SJCRH30 (cell line): Measurements from ENCODE around the gene CXCR6. TPM values are rescaled to one million over a fixed set of nuclear protein-coding genes. Genes with fewer than 3 reads are reported as not detected.

Experiments
- DNase-seq, 2 experiments: peaks; one replicate each; pipeline ENCODE4 v3.0.0-alpha.2; 2015 to 2020
- H3K27ac ChIP-seq: fragments of 250-450 bp; sonication (Bioruptor Pico); 2 replicates; pipeline ENCODE4 v1.5.1; 2020; ENCODE audit warnings: mild to moderate bottlenecking, moderate library complexity
- H3K27me3 ChIP-seq: fragments of 250-450 bp; sonication (Bioruptor Pico); 2 replicates; pipeline ENCODE4 v1.5.1; 2020; ENCODE audit warnings: mild to moderate bottlenecking, moderate library complexity
- H3K36me3 ChIP-seq: fragments of 250-450 bp; sonication (Bioruptor Pico); 2 replicates; pipeline ENCODE4 v1.5.1; 2020; ENCODE audit warnings: mild to moderate bottlenecking, moderate library complexity
- H3K4me1 ChIP-seq: fragments of 250-450 bp; sonication (Bioruptor Pico); 2 replicates; pipeline ENCODE4 v1.5.1; 2020; ENCODE audit warnings: mild to moderate bottlenecking, moderate library complexity
- H3K4me3 ChIP-seq: fragments of 250-450 bp; sonication (Bioruptor Pico); 2 replicates; pipeline ENCODE4 v1.5.1; 2020; ENCODE audit warnings: mild to moderate bottlenecking, moderate library complexity
- H3K9me3 ChIP-seq: fragments of 250-450 bp; sonication (Bioruptor Pico); replicated peaks from 2 replicates; pipeline ENCODE4 v1.5.1; 2020; ENCODE audit warnings: mild to moderate bottlenecking, moderate library complexity
- total RNA-seq: library from RNA; depleted of rRNA; stranded (reverse); fragments of >200 nt; shearing (Covaris generic); gene quantifications from 2 replicates; pipeline ENCODE4 v1.2.3, GENCODE V29; 2014

CXCR6 gene
- total RNA-seq, 1 experiment from 2014 or later, result not detected

- no peak overlapping the region for H3K4me3 ChIP-seq
- no peaks in the 10 kb centered on the region for H3K27me3 ChIP-seq
- H3K36me3 ChIP-seq, result no peaks in the 10 kb centered on the region
- H3K4me1 ChIP-seq, result no peaks in the 10 kb centered on the region
- no peak for DNase-seq
- no peak overlapping the region for H3K27ac ChIP-seq
- H3K9me3 ChIP-seq, result no peaks in the 10 kb centered on the region
Measured at GRCh38 chr3:45950131-45950530, 6.9 kb downstream of the CXCR6 start.

- H3K36me3 ChIP-seq, result no peaks in the 10 kb centered on the region
- no peak overlapping the region for H3K4me3 ChIP-seq
- no peak for DNase-seq
- H3K27ac ChIP-seq, result no peak overlapping the region
- H3K4me1 ChIP-seq, result no peaks in the 10 kb centered on the region
- H3K9me3 ChIP-seq, result no peaks in the 10 kb centered on the region
- H3K27me3 ChIP-seq, result no peaks in the 10 kb centered on the region
Measured at GRCh38 chr3:45950686-45951600, 7.7 kb downstream of the CXCR6 start.

DNA sequence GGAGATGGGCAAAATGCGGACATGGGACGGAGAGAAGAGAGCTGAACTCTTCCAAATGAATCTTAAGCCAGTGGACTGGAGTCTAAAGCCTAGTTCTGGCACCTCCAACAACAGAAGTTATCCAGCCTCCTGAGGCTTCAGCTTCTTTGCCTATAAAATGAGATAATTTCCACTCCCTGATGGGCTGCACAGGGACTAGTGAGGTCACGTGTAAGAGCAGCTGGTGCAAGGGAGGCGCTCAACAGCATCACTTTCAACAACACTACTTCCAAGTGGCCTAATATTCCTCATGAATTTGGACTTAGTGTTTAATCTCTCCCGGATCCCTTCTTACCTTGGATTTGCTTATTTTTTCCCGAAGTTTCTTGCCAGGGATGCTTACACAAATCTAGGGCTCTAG lies 8.7 kb downstream of the CXCR6 start:
- H3K36me3 ChIP-seq, result no peaks in the 10 kb centered on the region
- H3K9me3 ChIP-seq, result no peaks in the 10 kb centered on the region
- H3K4me3 ChIP-seq, result no peak overlapping the region
- H3K4me1 ChIP-seq, result no peaks in the 10 kb centered on the region
- no peak overlapping the region for H3K27ac ChIP-seq
- DNase-seq, result no peak
- H3K27me3 ChIP-seq, result no peaks in the 10 kb centered on the region

DNA sequence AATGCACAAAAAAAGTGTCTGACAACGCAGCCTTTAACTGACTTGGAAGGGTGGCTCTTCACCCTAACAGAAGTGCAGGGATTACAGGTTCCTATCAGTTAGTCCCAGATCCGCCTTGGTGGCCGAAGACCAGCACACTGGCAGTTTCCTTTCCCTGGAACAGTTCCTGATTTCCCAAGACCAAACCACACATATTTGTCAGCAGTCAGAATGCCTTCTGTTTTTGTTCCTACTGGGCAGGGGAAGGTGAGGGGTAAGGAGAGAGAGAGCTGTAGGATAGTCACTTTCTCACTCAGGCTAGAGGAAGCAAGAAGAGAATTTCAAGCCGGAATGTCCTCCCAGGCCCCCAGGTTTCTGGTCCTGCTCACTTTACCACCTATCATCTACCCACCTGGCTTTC lies 9.2 kb downstream of the CXCR6 start:
- DNase-seq, result no peak

GRCh38 chr3:45953536-45953935 lies 10.3 kb downstream of the CXCR6 start:
- no peaks in the 10 kb centered on the region for H3K36me3 ChIP-seq
- no peaks in the 10 kb centered on the region for H3K9me3 ChIP-seq
- no peak for DNase-seq
- no peak overlapping the region for H3K4me3 ChIP-seq
- H3K27ac ChIP-seq, result no peak overlapping the region
- H3K4me1 ChIP-seq, result no peaks in the 10 kb centered on the region
- H3K27me3 ChIP-seq, result no peaks in the 10 kb centered on the region

More for the DNA sequence above, 9.2 kb downstream of the CXCR6 start:
- no peak overlapping the region for H3K27ac ChIP-seq
- H3K4me3 ChIP-seq, result no peak overlapping the region
- H3K9me3 ChIP-seq, result no peaks in the 10 kb centered on the region
- no peaks in the 10 kb centered on the region for H3K4me1 ChIP-seq
- no peaks in the 10 kb centered on the region for H3K27me3 ChIP-seq
- H3K36me3 ChIP-seq, result no peaks in the 10 kb centered on the region

DNA sequence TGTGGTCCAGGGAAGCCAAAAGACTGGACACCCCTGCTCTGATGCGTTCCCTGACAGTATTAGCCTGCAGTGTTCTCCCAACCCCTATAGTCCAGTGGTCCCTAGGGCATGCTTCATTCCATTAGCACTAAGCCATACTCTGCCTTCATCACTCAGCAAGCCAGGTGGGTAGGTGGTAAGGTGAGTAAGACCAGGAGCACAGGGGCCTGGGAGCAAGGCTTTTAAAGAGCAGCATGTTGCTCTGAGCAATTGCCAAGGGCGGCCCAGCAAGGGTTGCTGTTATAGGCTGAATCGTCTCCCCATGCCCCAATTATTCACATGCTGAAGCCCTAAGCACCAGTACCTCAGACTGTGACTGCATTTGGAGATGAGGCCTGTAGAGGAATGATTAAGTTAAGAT lies 11.0 kb downstream of the CXCR6 start:
- Histone ChIP-seq H3K27me3 (no peaks in the 10 kb centered on the region), H3K27ac (no peak overlapping the region), H3K4me3 (no peak overlapping the region), H3K36me3 (no peaks in the 10 kb centered on the region), H3K4me1 (no peaks in the 10 kb centered on the region), H3K9me3 (no peaks in the 10 kb centered on the region)
- DNase-seq, result no peak

DNA sequence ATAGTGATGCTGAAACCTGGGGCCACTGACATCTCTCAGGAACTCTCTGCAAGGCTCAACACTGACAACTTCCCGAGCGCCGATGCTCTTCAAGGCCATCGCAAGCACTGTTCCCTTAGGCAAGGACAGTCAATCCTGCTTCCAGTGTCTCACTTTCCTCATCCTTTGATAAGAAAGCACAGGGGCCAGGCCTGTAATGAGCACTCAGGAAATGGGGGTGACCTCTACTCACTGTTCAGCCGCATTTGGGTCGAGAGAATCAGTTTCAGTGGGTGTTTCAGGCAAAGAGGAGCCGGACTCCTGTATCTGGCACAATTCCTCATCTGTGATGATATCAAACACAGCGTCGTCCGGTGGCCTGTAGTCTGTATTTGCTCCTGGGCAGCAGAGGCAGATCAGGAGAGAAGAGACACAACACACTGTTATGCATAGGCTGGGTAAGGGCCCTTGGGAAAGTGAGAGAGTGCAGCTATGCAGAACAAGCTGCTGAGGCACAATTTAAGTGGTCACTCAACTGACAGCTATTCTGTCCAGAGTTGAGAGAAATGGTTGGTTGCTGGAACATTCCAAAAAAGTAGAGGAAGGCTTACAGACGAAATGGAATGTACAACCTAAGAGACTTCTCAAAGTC lies 11.9 kb downstream of the CXCR6 start:
- Histone ChIP-seq H3K4me1 (no peaks in the 10 kb centered on the region), H3K36me3 (no peaks in the 10 kb centered on the region), H3K4me3 (no peak overlapping the region), H3K9me3 (no peaks in the 10 kb centered on the region), H3K27me3 (no peaks in the 10 kb centered on the region), H3K27ac (no peak overlapping the region)
- DNase-seq, result no peak

- H3K4me3 ChIP-seq, result no peak overlapping the region
- H3K27me3 ChIP-seq, result no peaks in the 10 kb centered on the region
- DNase-seq, result no peak
- no peaks in the 10 kb centered on the region for H3K36me3 ChIP-seq
- no peaks in the 10 kb centered on the region for H3K9me3 ChIP-seq
- H3K27ac ChIP-seq, result no peak overlapping the region
- no peaks in the 10 kb centered on the region for H3K4me1 ChIP-seq
Measured at GRCh38 chr3:45955706-45956105, 12.4 kb downstream of the CXCR6 start.

DNA sequence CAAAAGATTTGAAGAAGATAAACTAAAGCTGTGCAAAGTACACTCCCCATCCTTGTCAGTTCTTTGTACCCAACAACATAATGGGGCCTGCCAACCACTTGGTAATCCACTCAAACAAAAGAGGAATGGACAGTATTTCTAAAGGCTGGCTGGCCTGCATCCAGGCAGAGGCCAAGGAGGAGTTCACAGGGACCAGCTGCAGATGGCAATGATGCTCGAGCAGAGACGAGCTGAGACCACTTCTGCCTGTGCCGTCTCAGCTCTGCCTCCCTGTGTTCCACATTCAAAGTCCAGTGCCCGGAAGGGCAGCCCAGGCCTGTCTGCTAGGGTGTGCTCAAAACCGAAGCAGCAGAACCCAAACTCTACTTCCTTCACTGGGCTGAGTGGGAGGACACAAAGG lies 14.3 kb downstream of the CXCR6 start:
- Histone ChIP-seq H3K9me3 (no peaks in the 10 kb centered on the region), H3K4me3 (no peak overlapping the region), H3K27me3 (no peaks in the 10 kb centered on the region), H3K4me1 (no peaks in the 10 kb centered on the region), H3K36me3 (peaks cover 2% of the 10 kb centered on the region; the same call in 1 of the 2 replicates), H3K27ac (no peak overlapping the region)
- DNase-seq, result no peak

DNA sequence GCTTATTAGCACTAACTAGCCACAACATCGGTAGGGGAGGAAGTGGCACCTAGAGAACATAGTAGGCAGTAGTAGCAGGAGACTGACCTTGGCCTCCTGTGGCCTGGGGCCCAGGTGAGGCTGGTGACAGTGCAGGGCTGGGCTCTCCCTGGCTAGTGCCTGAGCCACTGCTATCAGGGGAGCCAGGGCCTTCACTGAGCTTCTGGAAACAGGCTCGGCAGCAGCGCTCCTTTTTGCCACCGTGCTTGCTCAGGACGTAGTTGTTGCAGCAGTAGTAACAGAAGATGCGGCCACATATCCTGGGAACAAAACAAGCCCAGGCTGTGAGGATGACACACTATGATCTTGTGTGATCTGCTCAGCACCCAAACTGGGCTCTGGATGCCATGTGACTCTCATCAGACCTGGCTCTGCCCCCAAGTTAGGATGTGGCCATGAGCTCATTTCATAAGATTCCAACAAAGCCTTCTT lies 15.1 kb downstream of the CXCR6 start:
- peaks cover 2% of the 10 kb centered on the region; the same call in 1 of the 2 replicates for H3K36me3 ChIP-seq

GRCh38 chr3:45959201-45959600 lies 15.9 kb downstream of the CXCR6 start:
- Histone ChIP-seq H3K4me3 (no peak overlapping the region), H3K27me3 (no peaks in the 10 kb centered on the region), H3K4me1 (no peaks in the 10 kb centered on the region), H3K36me3 (peaks cover 2% of the 10 kb centered on the region; the same call in 1 of the 2 replicates), H3K27ac (no peak overlapping the region), H3K9me3 (no peaks in the 10 kb centered on the region)
- DNase-seq, result no peak

More for the DNA sequence above, 15.1 kb downstream of the CXCR6 start:
- H3K27me3 ChIP-seq, result no peaks in the 10 kb centered on the region
- DNase-seq, result no peak
- H3K4me1 ChIP-seq, result no peaks in the 10 kb centered on the region
- no peaks in the 10 kb centered on the region for H3K9me3 ChIP-seq
- H3K4me3 ChIP-seq, result no peak overlapping the region
- H3K27ac ChIP-seq, result no peak overlapping the region

DNA sequence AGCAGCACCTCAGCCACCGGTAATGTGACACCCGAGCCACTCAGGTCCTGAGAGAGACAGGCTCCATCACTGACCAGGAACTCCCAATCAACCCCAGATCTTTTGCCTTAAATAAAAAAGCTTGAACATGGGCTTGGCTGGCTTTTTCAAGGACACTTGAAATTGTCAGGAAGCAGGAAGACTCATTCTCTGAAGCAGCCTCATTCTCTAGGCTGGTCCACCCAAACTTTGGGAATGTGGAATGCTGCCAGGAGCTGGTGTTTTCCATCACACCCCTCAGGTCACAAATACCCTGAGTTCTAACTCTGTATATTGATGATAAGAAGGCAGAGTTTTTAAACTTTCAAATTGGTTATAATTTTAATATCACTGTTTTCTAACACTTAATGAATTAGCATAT lies 17.0 kb downstream of the CXCR6 start:
- Histone ChIP-seq H3K9me3 (no peaks in the 10 kb centered on the region), H3K4me3 (no peak overlapping the region), H3K27me3 (no peaks in the 10 kb centered on the region), H3K36me3 (peaks cover 2% of the 10 kb centered on the region; the same call in 1 of the 2 replicates), H3K27ac (no peak overlapping the region), H3K4me1 (no peaks in the 10 kb centered on the region)
- DNase-seq, result no peak

- no peaks in the 10 kb centered on the region for H3K27me3 ChIP-seq
- no peak for DNase-seq
- H3K27ac ChIP-seq, result no peak overlapping the region
- no peak overlapping the region for H3K4me3 ChIP-seq
- no peaks in the 10 kb centered on the region for H3K4me1 ChIP-seq
- H3K9me3 ChIP-seq, result no peaks in the 10 kb centered on the region
- peaks cover 2% of the 10 kb centered on the region; the same call in 1 of the 2 replicates for H3K36me3 ChIP-seq
Measured at GRCh38 chr3:45962033-45962432, 18.8 kb downstream of the CXCR6 start.

DNA sequence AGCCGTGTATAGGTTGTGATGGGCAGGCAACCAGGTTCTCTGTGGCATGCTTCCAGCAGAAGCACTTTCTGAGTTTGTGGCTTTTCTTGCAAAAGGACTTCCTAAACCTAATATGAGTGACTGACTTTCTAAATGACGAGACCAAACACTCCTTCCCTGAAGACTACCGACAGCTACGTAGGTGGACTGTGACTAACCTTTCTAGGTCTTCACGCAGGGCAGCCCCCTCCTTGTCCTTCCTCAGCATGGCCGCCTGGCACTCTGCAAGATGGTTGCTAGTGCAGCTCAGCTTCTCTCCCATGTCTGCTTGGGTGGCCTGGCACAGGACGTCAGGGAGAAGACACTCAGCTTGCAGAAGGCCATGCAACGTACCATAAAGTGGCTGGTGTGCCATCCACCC lies 20.9 kb downstream of the CXCR6 start:
- Histone ChIP-seq H3K4me3 (no peak overlapping the region), H3K36me3 (peaks cover 2% of the 10 kb centered on the region; the same call in 1 of the 2 replicates), H3K27me3 (no peaks in the 10 kb centered on the region), H3K9me3 (no peaks in the 10 kb centered on the region), H3K27ac (no peak overlapping the region), H3K4me1 (no peaks in the 10 kb centered on the region)
- no peak for DNase-seq

- Histone ChIP-seq H3K27me3 (no peaks in the 10 kb centered on the region), H3K27ac (no peak overlapping the region), H3K4me1 (no peaks in the 10 kb centered on the region), H3K36me3 (peaks cover 2% of the 10 kb centered on the region; the same call in 1 of the 2 replicates), H3K9me3 (no peaks in the 10 kb centered on the region), H3K4me3 (no peak overlapping the region)
- no peak for DNase-seq
Measured at GRCh38 chr3:45965253-45965652, 22.0 kb downstream of the CXCR6 start.
